ENCODE measurements around the gene KASH5.

- TF ChIP-seq EP300 (IDR thresholded peaks at IDR 0.05) (no peak), CTCF (IDR thresholded peaks at IDR 0.05) (no peak), POLR2A (IDR thresholded peaks at IDR 0.05) (no peak)
These were observed 2.9 kb downstream of the KASH5 start for GRCh38 chr19:49390929-49391359.

All from ovary (tissue), 3 donors.